Measurements from ENCODE around the gene NTSR1.

DNA sequence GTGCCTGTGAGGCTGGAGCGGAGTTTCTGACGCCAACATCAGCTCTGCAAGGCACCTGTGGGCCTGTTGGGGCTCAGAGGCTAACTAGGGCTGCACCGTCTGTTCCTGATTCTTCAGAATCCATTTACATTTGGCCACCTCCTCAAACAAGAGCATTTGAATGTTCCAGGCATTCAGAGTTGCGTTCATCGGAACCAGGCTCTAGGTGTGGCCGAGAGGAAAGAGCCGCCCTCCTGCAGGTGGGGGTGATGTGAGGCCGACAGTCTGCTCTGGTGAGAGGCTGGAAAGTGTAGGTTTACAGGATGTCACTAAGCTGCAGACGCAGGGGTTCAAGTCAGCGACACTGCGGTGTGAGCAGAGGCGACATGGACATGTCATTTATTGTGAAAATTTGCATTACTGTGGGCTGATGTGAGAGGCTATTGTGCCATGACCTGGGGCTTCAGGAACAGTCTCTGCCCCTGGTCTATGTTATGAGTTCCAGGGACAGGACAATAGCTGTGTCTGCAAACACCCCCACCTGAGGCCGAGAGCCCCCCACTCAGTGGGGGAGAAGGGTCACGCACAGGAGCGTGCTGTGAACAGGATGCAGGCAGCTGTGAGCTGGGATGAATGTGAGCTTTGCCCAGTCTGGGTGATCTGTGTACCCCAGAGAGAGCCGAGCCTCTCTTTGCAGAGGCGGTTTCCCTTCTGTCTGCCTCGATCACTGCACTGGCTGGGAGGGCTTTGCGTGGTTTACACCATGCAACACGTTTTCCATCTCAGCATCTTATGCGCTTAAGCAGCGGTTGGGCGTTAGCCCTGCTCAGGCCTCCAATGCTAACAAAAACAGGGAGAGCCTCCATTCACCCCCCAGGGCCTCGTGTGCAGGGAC is 45.3 kb upstream of the NTSR1 start:
- TF ChIP-seq POLR2A (IDR thresholded peaks at IDR 0.05), result no peak
- TF ChIP-seq, protein P1, sequence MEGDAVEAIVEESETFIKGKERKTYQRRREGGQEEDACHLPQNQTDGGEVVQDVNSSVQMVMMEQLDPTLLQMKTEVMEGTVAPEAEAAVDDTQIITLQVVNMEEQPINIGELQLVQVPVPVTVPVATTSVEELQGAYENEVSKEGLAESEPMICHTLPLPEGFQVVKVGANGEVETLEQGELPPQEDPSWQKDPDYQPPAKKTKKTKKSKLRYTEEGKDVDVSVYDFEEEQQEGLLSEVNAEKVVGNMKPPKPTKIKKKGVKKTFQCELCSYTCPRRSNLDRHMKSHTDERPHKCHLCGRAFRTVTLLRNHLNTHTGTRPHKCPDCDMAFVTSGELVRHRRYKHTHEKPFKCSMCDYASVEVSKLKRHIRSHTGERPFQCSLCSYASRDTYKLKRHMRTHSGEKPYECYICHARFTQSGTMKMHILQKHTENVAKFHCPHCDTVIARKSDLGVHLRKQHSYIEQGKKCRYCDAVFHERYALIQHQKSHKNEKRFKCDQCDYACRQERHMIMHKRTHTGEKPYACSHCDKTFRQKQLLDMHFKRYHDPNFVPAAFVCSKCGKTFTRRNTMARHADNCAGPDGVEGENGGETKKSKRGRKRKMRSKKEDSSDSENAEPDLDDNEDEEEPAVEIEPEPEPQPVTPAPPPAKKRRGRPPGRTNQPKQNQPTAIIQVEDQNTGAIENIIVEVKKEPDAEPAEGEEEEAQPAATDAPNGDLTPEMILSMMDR (IDR thresholded peaks at IDR 0.05), result no peak

Data from testis (tissue), 2 donors.